Prostate gland (tissue), 2 donors: ENCODE measurements around the gene ENPP7. TPM values are rescaled to one million over a fixed set of nuclear protein-coding genes. Genes with fewer than 3 reads are reported as not detected.

Source experiments
- DNase-seq: peaks from one replicate; pipeline ENCODE4 v3.0.0-alpha.2; 2019; ENCODE audit warnings: low spot score
- H3K27ac ChIP-seq, 2 donors: fragments of 200-600 bp; sonication (generic); 2 replicates each; pipeline ENCODE4 v1.5.1; 2017 to 2019
- H3K27me3 ChIP-seq: fragments of 200-600 bp; sonication (generic); replicated peaks from 2 replicates; pipeline ENCODE4 v1.5.1; 2019; ENCODE audit not compliant: insufficient read depth
- H3K36me3 ChIP-seq, 2 donors: fragments of 200-600 bp; sonication (generic); 1 replicate in 1 of 2; 2 replicates in 1 of 2; pipeline versions ENCODE4 v1.5.1 to v1.8.1; 2017 to 2019
- H3K4me1 ChIP-seq: fragments of 200-600 bp; sonication (generic); replicated peaks from 2 replicates; pipeline ENCODE4 v1.5.1; 2019
- H3K4me3 ChIP-seq, 2 donors: fragments of 200-600 bp; sonication (generic); 2 replicates each; pipeline ENCODE4 v1.5.1; 2017 to 2019
- H3K9me3 ChIP-seq: fragments of 200-600 bp; sonication (generic); 2 replicates; pipeline ENCODE4 v1.5.1; 2017
- CTCF ChIP-seq, 4 experiments: fragments of 200-600 bp in 2 of 4; fragments of 450-650 bp in 2 of 4; sonication (generic) in 2 of 4; IDR thresholded peaks; 1 replicate in 3 of 4; 2 replicates in 1 of 4; pipeline ENCODE4 v1.5.1; 2016 to 2019; ENCODE audit warnings: antibody characterized with exemption in 4 of 4, mild to moderate bottlenecking in 2 of 4, moderate library complexity in 2 of 4
- POLR2A ChIP-seq: fragments of 450-650 bp; IDR thresholded peaks from one replicate; pipeline ENCODE4 v1.6.1; 2016; ENCODE audit warnings: antibody characterized with exemption, mild to moderate bottlenecking
- POLR2AphosphoS5 ChIP-seq: sonication (generic); formaldehyde crosslinking; IDR thresholded peaks from one replicate; pipeline ENCODE4 v1.6.1; 2017; ENCODE audit warnings: antibody characterized with exemption
- WGBS: methylation state at CpG from one replicate; pipeline ENCODE4 v1.1.5; 2018; 5-methylcytosine and 5-hydroxymethylcytosine counted together
- intact Hi-C: fragments of 100-400 bp; cut with DNase I; formaldehyde crosslinking; loops from one replicate; pipeline ENCODE4 v1.14.2; 2022
- total RNA-seq, 2 donors: library from RNA; depleted of rRNA; stranded (reverse); fragments of >200 nt; gene quantifications; one replicate each; pipeline ENCODE4 v1.1.0, GENCODE V29; 2016

The ENPP7 gene
- total RNA-seq, 2 donors from 2014 or later: not detected

- intact Hi-C loops: loop anchor here (5.0 kb wide), 1 partner anchor 79 kb away; the partner anchor contains the start of gene RBFOX3
- TF ChIP-seq POLR2A (no peak), POLR2AphosphoS5 (no peak), CTCF (IDR thresholded peaks at IDR 0.05) (no peak)
- Histone ChIP-seq H3K27me3 (no peaks in the 10 kb centered on the region), H3K4me1 (peaks cover 4% of the 10 kb centered on the region), H3K4me3 (no peak overlapping the region), H3K9me3 (no peaks in the 10 kb centered on the region), H3K27ac (peak overlapping the region in 1 of 2 donors; percentile 26), H3K36me3 (no peaks in the 10 kb centered on the region)
- 76% methylated on average over 21 of the region's 21 CpGs for WGBS
- DNase-seq: no peak
Observed at GRCh38 chr17:79690988-79691836, 39.5 kb upstream of the ENPP7 start.

GRCh38 chr17:79691931-79692330 lies 38.8 kb upstream of the ENPP7 start:
- WGBS: 13% methylated on average over 9 of the region's 9 CpGs
- H3K27ac ChIP-seq: peak overlapping the region in 1 of 2 donors; percentile 26
- peak; percentile 40 for DNase-seq

GRCh38 chr17:79693419-79693818 lies 37.3 kb upstream of the ENPP7 start:
- intact Hi-C loops: loop anchor here (5.0 kb wide), 1 partner anchor 81 kb away; the partner anchor contains the start of gene RBFOX3
- H3K4me3 ChIP-seq: no peak overlapping the region
- no peaks in the 10 kb centered on the region for H3K36me3 ChIP-seq
- WGBS: 76% methylated on average over 9 of the region's 9 CpGs
- H3K4me1 ChIP-seq: peaks cover 4% of the 10 kb centered on the region
- DNase-seq: no peak
- H3K27ac ChIP-seq: no peak overlapping the region
- no peaks in the 10 kb centered on the region for H3K27me3 ChIP-seq
- TF ChIP-seq CTCF (IDR thresholded peaks at IDR 0.05) (no peak), POLR2A (no peak), POLR2AphosphoS5 (no peak)
- no peaks in the 10 kb centered on the region for H3K9me3 ChIP-seq

More at GRCh38 chr17:79691931-79692330, 38.8 kb upstream of the ENPP7 start:
- intact Hi-C loops: loop anchor here (5.0 kb wide), 1 partner anchor 80 kb away; the partner anchor contains the start of gene RBFOX3
- Histone ChIP-seq H3K4me3 (no peak overlapping the region), H3K27me3 (no peaks in the 10 kb centered on the region), H3K4me1 (peaks cover 4% of the 10 kb centered on the region), H3K36me3 (no peaks in the 10 kb centered on the region), H3K9me3 (no peaks in the 10 kb centered on the region)
- TF ChIP-seq POLR2AphosphoS5 (peak; percentile 66), CTCF (IDR thresholded peaks at IDR 0.05) (no peak)

- no peak for TF ChIP-seq CTCF (IDR thresholded peaks at IDR 0.05)
- TF ChIP-seq POLR2AphosphoS5: no peak
- no peak for TF ChIP-seq POLR2A
- H3K27me3 ChIP-seq: peaks cover under 1% of the 10 kb centered on the region
- no peaks in the 10 kb centered on the region for H3K9me3 ChIP-seq
- 66% methylated on average over 14 of the region's 14 CpGs for WGBS
- H3K36me3 ChIP-seq: no peaks in the 10 kb centered on the region
- intact Hi-C loops: no loop called here
- H3K4me1 ChIP-seq: peaks cover 4% of the 10 kb centered on the region
- no peak for DNase-seq
- no peak overlapping the region for H3K27ac ChIP-seq
- H3K4me3 ChIP-seq: no peak overlapping the region
Observed at GRCh38 chr17:79695293-79695790, 35.4 kb upstream of the ENPP7 start.
